ENCODE data around the gene COPS9. TPM values are rescaled to one million over a fixed set of nuclear protein-coding genes. Genes with fewer than 3 reads are reported as not detected.

The COPS9 gene
- total RNA-seq, 1 experiment from 2014 or later: 265 TPM

GRCh38 chr2:240146627-240147278, 10.6 kb upstream of the COPS9 start:
- Histone ChIP-seq H3K27ac (no peak overlapping the region), H3K4me1 (peaks cover 14% of the 10 kb centered on the region), H3K4me3 (no peak overlapping the region), H3K36me3 (no peaks in the 10 kb centered on the region), H3K9me3 (replicated peaks) (no peaks in the 10 kb centered on the region), H3K27me3 (peaks cover 1% of the 10 kb centered on the region)
- DNase-seq: no peak

DNA sequence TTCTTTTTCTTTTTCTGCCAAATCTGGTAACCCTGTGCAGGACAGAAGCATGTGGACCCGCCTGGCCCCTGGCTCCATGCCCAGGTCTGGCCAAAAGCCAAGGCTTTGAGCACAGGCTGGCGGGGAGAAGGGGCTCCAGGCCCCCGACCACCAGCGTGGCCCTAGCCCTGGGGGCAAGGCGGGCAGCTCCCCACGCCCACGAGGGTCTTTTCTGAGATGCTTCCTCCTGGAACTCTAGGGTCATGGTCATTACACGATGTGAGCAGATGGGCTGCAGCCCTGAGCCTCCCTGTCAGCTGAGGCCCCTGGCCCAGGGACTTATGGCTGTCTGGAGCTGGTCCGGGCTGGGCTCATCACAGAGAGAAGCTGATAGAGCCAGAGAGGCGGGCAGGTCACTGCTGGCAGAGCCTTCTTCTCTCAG, 10.0 kb upstream of the COPS9 start:
- H3K27me3 ChIP-seq: peaks cover 7% of the 10 kb centered on the region
- H3K4me1 ChIP-seq: peaks cover 14% of the 10 kb centered on the region
- H3K36me3 ChIP-seq: no peaks in the 10 kb centered on the region
- H3K4me3 ChIP-seq: no peak overlapping the region
- no peak overlapping the region for H3K27ac ChIP-seq
- H3K9me3 ChIP-seq (replicated peaks): no peaks in the 10 kb centered on the region
- DNase-seq: peak; percentile 65 to 66

DNA sequence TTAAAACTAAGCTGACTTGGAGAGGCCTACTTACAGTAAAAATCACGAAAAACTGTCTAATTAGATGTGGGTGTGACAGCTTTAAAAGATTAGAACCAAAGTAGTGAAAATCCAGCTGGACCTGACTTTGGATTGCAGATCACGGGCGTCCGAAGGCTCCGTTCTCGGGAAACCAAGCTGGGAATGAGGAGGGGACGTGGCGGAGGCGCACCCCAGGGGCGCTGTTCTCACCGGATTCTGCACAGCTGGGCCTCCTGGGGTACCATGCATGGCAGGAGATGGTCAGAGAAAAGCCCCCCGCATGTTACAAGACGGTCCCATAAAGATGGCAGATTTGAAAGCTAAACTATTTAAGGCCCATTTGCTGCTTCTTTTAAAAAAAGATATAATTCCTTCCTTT, 9.4 kb upstream of the COPS9 start:
- no peaks in the 10 kb centered on the region for H3K36me3 ChIP-seq
- DNase-seq: no peak
- H3K4me1 ChIP-seq: peaks cover 14% of the 10 kb centered on the region
- H3K27me3 ChIP-seq: peaks cover 14% of the 10 kb centered on the region
- no peak overlapping the region for H3K4me3 ChIP-seq
- H3K9me3 ChIP-seq (replicated peaks): no peaks in the 10 kb centered on the region
- H3K27ac ChIP-seq: no peak overlapping the region

DNA sequence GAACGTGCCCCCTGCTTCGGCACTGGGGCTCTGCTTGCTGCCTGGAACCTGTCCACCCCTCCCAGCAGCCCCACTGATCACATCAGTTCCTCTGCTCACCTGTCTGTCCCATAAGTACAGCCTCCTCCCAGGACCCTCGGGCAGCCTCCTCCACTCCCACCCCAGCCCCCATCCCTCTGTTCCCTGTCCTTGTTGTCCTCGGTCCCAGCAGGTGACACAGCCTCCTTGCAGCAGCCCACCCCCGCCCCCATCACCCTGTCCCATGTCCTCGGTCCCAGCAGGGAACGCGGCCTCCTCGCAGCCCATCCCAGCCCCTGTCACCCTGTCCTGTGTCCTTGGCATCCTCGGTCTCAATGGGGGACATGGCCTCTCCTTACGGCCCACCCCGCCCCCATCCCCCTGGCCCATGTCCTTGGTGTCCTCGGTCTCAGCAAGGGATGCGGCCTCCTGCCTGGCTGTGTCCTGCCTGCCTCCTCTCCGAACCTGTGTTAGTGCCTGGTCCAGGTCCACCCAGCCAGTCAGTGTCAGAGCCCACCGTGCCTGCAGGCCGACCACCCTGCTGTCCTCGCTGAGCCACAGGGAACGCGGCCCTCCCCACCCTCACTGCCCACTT, 8.7 kb upstream of the COPS9 start:
- peaks cover 21% of the 10 kb centered on the region for H3K27me3 ChIP-seq
- DNase-seq: no peak
- no peak overlapping the region for H3K4me3 ChIP-seq
- peaks cover 14% of the 10 kb centered on the region for H3K4me1 ChIP-seq
- H3K9me3 ChIP-seq (replicated peaks): no peaks in the 10 kb centered on the region
- H3K27ac ChIP-seq: no peak overlapping the region
- H3K36me3 ChIP-seq: no peaks in the 10 kb centered on the region

GRCh38 chr2:240143801-240144648, 7.9 kb upstream of the COPS9 start:
- peak; percentile 65 to 85 for DNase-seq
- H3K9me3 ChIP-seq (replicated peaks): no peaks in the 10 kb centered on the region
- peaks cover 18% of the 10 kb centered on the region for H3K4me1 ChIP-seq
- H3K4me3 ChIP-seq: no peak overlapping the region
- peaks cover 28% of the 10 kb centered on the region for H3K27me3 ChIP-seq
- no peaks in the 10 kb centered on the region for H3K36me3 ChIP-seq
- no peak overlapping the region for H3K27ac ChIP-seq

GRCh38 chr2:240143276-240143675, 7.2 kb upstream of the COPS9 start:
- DNase-seq: no peak

DNA sequence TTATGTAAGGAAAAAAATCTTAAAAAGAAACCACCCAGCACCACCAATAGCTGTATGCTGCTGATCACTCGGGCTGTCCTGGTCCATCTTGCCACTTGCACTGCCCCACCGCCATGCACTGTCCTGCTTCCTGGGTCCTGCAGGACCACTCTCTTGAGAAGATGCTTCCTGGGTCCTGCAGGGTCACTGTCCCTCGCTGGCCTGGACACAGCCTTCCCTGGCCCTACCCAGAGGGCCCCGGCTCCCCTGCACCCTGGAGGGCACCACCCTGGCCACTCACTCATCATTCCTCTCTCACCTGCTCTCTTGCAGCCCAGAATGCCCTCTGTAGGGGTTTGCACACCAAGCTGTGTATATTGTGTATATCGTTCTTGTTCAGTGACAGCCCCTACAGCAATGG, 6.8 kb upstream of the COPS9 start:
- H3K4me1 ChIP-seq: peaks cover 18% of the 10 kb centered on the region
- DNase-seq: no peak
- peaks cover 29% of the 10 kb centered on the region for H3K27me3 ChIP-seq
- H3K9me3 ChIP-seq (replicated peaks): no peaks in the 10 kb centered on the region
- no peak overlapping the region for H3K27ac ChIP-seq
- no peaks in the 10 kb centered on the region for H3K36me3 ChIP-seq
- H3K4me3 ChIP-seq: no peak overlapping the region

More at GRCh38 chr2:240143276-240143675, 7.2 kb upstream of the COPS9 start:
- Histone ChIP-seq H3K27me3 (peaks cover 29% of the 10 kb centered on the region), H3K4me3 (no peak overlapping the region), H3K9me3 (replicated peaks) (no peaks in the 10 kb centered on the region), H3K27ac (no peak overlapping the region), H3K36me3 (no peaks in the 10 kb centered on the region), H3K4me1 (peaks cover 18% of the 10 kb centered on the region)

- peaks cover 29% of the 10 kb centered on the region for H3K27me3 ChIP-seq
- no peaks in the 10 kb centered on the region for H3K9me3 ChIP-seq (replicated peaks)
- no peak overlapping the region for H3K4me3 ChIP-seq
- no peaks in the 10 kb centered on the region for H3K36me3 ChIP-seq
- H3K27ac ChIP-seq: no peak overlapping the region
- peaks cover 18% of the 10 kb centered on the region for H3K4me1 ChIP-seq
- DNase-seq: no peak
Measured at GRCh38 chr2:240142256-240142775, 6.2 kb upstream of the COPS9 start.

DNA sequence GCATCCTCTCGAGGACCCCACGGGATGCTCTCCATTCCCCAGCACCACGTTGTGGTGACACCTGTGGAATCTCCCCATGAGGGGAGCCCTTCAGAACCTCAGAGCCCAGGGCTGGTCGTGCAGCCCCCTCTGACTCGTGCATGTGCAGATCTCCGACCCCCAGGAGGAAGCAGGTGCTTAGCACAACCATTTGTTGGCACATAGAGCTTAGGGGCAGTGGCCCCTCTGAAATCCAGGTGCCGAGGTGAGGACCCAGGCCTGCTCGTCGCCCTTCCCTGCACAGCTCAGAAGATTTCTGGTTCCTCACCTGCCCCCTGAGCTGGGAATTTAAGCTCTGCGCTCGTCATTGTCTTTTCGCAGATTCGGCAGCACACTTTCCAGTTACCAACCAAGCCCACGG, 5.6 kb upstream of the COPS9 start:
- peaks cover 31% of the 10 kb centered on the region for H3K27me3 ChIP-seq
- no peak for DNase-seq
- H3K9me3 ChIP-seq (replicated peaks): no peaks in the 10 kb centered on the region
- peaks cover 17% of the 10 kb centered on the region for H3K4me1 ChIP-seq
- H3K4me3 ChIP-seq: no peak overlapping the region
- H3K36me3 ChIP-seq: no peaks in the 10 kb centered on the region
- H3K27ac ChIP-seq: no peak overlapping the region

GRCh38 chr2:240140920-240141319, 4.8 kb upstream of the COPS9 start:
- Histone ChIP-seq H3K4me3 (no peak overlapping the region), H3K36me3 (no peaks in the 10 kb centered on the region), H3K9me3 (replicated peaks) (no peaks in the 10 kb centered on the region), H3K4me1 (peaks cover 9% of the 10 kb centered on the region; the same call in 1 of the 2 replicates), H3K27ac (no peak overlapping the region), H3K27me3 (peaks cover 31% of the 10 kb centered on the region)
- DNase-seq: no peak

DNA sequence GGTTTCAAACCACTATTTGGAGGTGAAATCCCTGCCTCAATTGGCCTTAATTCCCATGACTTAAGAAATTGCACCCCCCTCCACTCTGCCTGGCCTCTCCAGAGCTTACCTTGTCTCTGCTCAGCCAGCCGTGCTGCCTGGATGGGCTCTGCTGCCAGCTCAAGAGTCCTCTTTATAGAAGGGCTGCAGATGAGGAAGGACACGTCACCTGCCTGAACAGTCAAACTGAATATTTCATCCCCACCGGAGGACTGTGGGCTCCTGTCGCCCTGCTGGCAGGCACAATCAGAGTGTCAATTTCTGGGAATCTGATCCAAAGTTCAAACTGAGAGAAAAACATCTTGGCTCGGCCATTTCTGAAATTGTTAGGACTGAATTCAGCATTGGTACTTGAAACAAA, 4.4 kb upstream of the COPS9 start, which contains the start of gene OTOS:
Gene OTOS, minus strand, starts transcription at position 148 of the 400 bp plus-strand sequence. CDS start 332 bp downstream, outside the sequence.
- Histone ChIP-seq H3K27ac (no peak within 1 kb of the TSS), H3K4me3 (no peak within 1 kb of the TSS), H3K9me3 (replicated peaks) (no peaks in the 10 kb centered on the region), H3K36me3 (no peaks in the 10 kb centered on the region), H3K4me1 (peaks cover 5% of the 10 kb centered on the region; the same call in 1 of the 2 replicates), H3K27me3 (peaks cover 31% of the 10 kb centered on the region)
- DNase-seq: no peak

DNA sequence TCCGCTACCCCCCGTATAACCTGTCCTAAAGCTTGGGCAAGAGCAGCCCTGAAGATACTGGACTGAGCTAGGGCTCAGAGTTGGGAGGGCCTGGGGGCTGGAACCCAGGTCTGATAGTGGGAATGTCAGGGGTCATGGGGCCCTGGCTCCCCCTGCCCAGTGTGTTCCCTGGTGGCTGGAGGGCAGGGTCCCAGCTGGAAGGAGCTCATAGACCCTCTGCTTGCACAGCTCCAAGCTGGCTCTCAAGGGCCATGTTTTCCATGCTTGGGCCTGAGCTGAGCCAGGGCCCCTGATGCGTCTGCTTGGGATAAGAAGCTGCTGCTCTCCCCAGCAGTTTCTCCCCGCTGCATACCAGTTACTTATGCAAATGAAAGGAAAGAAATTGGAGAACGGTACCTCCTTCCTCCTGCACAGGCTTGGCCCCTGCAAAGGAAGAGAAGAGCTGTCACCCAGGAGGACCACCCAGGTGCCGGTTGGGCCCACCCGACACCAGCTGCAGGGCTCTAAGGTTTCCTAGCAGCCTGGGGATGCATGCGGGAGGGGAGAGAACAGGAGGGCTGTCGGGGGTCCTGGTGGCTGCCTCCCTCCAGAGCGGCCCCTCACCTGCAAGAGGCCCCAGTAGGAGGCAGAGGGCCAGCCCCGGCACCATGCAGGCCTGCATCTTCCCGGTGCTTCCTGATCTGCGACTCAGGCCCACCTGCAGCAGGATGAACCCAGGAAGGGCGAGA, 3.7 kb upstream of the COPS9 start:
- Histone ChIP-seq H3K4me1 (peaks cover 3% of the 10 kb centered on the region; the same call in 1 of the 2 replicates), H3K9me3 (replicated peaks) (no peaks in the 10 kb centered on the region), H3K4me3 (no peak overlapping the region), H3K27me3 (peaks cover 31% of the 10 kb centered on the region), H3K27ac (no peak overlapping the region), H3K36me3 (no peaks in the 10 kb centered on the region)
- DNase-seq: peak; percentile 53 to 66

GRCh38 chr2:240139011-240139441, 2.9 kb upstream of the COPS9 start:
- Histone ChIP-seq H3K4me1 (peaks cover 3% of the 10 kb centered on the region; the same call in 1 of the 2 replicates), H3K27me3 (peaks cover 31% of the 10 kb centered on the region), H3K36me3 (no peaks in the 10 kb centered on the region), H3K27ac (no peak overlapping the region), H3K9me3 (replicated peaks) (no peaks in the 10 kb centered on the region), H3K4me3 (no peak overlapping the region)
- no peak for DNase-seq
